ENCODE results near the gene DMXL2.

- TF ChIP-seq CTCF (IDR thresholded peaks at IDR 0.05; ENCODE audit: low read depth, low read length), result no peak
- no peak for TF ChIP-seq EZH2phosphoT487 (IDR thresholded peaks at IDR 0.05; ENCODE audit: low read depth)
Observed at GRCh38 chr15:51425517-51426040, 197.0 kb downstream of the DMXL2 start.
